Uterus (tissue), 4 donors: Measurements from ENCODE around the gene HRAS. TPM values are rescaled to one million over a fixed set of nuclear protein-coding genes. Genes with fewer than 3 reads are reported as not detected.

Experiments used
- DNase-seq, 2 donors: peaks; one replicate each; pipeline ENCODE4 v3.0.0-alpha.2; 2019 to 2020
- H3K27ac ChIP-seq, 2 donors: fragments of 200-600 bp; sonication (generic); 1 replicate in 1 of 2; 2 replicates in 1 of 2; pipeline ENCODE4 v1.5.1; 2016 to 2018
- H3K27me3 ChIP-seq, 2 donors: fragments of 200-600 bp; sonication (generic); one replicate each; pipeline ENCODE4 v1.5.1; 2018 to 2019; ENCODE audit warnings: control low read depth in 1 of 2
- H3K36me3 ChIP-seq, 2 donors: fragments of 200-600 bp; sonication (generic); one replicate each; pipeline ENCODE4 v1.5.1; 2019; ENCODE audit warnings: control low read depth in 1 of 2
- H3K4me1 ChIP-seq, 2 donors: fragments of 200-600 bp; sonication (generic); one replicate each; pipeline ENCODE4 v1.5.1; 2018 to 2019; ENCODE audit warnings: control low read depth in 1 of 2
- H3K4me3 ChIP-seq, 2 donors: fragments of 200-600 bp; sonication (generic); 1 replicate in 1 of 2; 2 replicates in 1 of 2; pipeline ENCODE4 v1.5.1; 2018 to 2019; ENCODE audit warnings: mild to moderate bottlenecking in 1 of 2
- H3K9me3 ChIP-seq, 2 donors: fragments of 200-600 bp; sonication (generic); one replicate each; pipeline ENCODE4 v1.5.1; 2019; ENCODE audit warnings: control low read depth in 1 of 2
- POLR2A ChIP-seq, 2 donors: fragments of 450-650 bp; IDR thresholded peaks; one replicate each; pipeline ENCODE4 v1.6.1; 2016; ENCODE audit warnings: antibody characterized with exemption in 2 of 2, mild to moderate bottlenecking in 1 of 2, moderate library complexity in 1 of 2
- intact Hi-C: fragments of 100-400 bp; cut with DNase I; formaldehyde crosslinking; loops from one replicate; pipeline ENCODE4 v1.15.1; 2023; ENCODE audit warnings: low total_unique reads
- total RNA-seq, 4 donors: library from RNA; depleted of rRNA in 3 of 4; stranded (reverse); fragments of >200 nt in 3 of 4; gene quantifications; one replicate each; pipeline versions ENCODE4 v1.1.0 to v1.2.4, GENCODE V29; 2014 to 2023
- TF ChIP-seq, protein P1 (sequence below), 4 experiments: fragments of 200-600 bp in 2 of 4; fragments of 450-650 bp in 2 of 4; sonication (generic) in 2 of 4; IDR thresholded peaks; one replicate each; pipeline ENCODE4 v1.5.1; 2016 to 2019; ENCODE audit warnings: antibody characterized with exemption in 4 of 4, mild to moderate bottlenecking in 2 of 4, moderate library complexity in 1 of 4
- donor health status: DM: yes; HTN: yes; CAD: no.

Gene HRAS
- total RNA-seq, 4 donors from 2014 or later = 5.4 to 37.6 (median 23.8) TPM

DNA sequence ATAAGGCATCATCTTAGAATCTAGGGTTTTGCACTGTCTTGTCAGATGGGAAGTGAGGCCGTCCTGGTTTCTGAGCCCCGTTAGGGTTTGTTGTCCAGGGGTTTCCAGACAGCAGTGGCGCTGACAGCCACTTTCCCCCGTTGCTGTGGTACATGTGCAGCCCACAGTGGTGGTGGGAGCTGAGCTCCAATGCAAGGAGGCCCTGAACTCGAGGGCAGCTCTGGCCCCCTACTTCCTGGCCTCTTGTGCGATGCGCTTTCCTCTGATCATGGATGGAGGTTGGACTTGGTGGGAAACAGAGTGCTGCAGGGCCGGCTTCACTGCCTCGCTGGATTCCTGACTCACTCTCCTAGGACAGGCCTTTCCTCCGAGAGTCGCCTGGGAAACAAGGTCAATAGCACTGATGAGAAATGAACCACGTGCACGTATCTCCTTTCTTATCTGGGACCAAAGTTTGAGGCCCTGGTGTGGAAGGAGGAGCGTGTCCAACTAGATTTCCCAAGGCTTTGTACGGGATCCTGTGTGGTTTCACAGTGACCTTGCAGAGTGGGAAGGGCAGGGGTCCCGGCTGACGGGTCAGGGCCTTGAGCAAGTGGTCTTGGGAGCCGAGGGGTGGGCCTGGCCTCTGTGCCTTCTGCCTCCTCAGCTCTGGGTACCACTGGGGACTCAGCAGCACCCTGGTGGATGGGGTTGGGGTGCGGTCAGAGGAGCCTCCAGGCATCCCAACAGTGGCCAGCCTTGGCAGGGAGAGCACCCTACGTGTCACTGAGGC, 44.6 kb upstream of the HRAS start:
- H3K4me3 ChIP-seq = no peak overlapping the region
- H3K27me3 ChIP-seq = no peaks in the 10 kb centered on the region
- TF ChIP-seq, protein P1, sequence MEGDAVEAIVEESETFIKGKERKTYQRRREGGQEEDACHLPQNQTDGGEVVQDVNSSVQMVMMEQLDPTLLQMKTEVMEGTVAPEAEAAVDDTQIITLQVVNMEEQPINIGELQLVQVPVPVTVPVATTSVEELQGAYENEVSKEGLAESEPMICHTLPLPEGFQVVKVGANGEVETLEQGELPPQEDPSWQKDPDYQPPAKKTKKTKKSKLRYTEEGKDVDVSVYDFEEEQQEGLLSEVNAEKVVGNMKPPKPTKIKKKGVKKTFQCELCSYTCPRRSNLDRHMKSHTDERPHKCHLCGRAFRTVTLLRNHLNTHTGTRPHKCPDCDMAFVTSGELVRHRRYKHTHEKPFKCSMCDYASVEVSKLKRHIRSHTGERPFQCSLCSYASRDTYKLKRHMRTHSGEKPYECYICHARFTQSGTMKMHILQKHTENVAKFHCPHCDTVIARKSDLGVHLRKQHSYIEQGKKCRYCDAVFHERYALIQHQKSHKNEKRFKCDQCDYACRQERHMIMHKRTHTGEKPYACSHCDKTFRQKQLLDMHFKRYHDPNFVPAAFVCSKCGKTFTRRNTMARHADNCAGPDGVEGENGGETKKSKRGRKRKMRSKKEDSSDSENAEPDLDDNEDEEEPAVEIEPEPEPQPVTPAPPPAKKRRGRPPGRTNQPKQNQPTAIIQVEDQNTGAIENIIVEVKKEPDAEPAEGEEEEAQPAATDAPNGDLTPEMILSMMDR (IDR thresholded peaks at IDR 0.05) = no peak
- no peak for TF ChIP-seq POLR2A (IDR thresholded peaks at IDR 0.05)
- intact Hi-C loops = no loop called here
- H3K36me3 ChIP-seq = no peaks in the 10 kb centered on the region
- no peak for DNase-seq
- H3K9me3 ChIP-seq = no peaks in the 10 kb centered on the region
- no peak overlapping the region for H3K27ac ChIP-seq
- H3K4me1 ChIP-seq = peaks cover 8 to 20% of the 10 kb centered on the region in 2 donors

DNA sequence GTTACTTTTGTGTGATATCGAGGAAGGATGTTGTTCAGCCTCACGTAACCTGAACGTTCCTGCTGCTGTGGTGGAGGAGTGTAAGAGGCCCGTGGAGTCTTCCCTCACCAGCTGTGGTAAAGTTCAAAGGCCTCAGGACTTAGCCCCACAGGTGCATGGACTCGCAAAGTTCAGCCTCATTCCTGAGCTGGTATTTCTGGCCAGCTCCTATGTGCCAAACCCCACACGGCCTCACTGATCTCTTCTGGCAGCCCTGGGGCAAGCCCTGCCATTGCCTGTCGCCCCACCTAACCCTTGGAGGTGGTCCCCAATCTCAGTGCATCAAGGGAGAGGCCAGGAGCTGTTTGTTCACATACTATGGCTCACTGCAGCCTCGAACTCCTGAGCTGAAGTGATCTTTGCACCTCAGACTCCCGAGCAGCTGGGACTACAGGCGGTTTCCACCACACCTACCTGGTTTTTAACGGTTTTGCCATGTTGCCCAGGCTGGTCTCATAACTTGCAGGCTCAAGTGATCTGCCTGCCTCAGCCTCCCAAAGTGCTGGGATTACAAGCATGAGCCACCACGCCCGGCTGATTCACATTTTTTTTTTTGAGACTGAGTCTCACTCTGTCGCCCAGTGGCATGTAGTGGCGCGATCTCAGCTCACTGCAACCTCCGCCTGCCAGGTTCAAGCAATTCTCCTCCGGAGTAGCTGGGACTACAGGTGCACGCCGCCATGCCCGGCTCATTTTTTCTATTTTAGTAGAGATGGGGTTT, 43.1 kb upstream of the HRAS start:
- no peak for TF ChIP-seq POLR2A (IDR thresholded peaks at IDR 0.05)
- TF ChIP-seq, protein P1 (IDR thresholded peaks at IDR 0.05) = no peak
- H3K4me3 ChIP-seq = no peak overlapping the region

DNA sequence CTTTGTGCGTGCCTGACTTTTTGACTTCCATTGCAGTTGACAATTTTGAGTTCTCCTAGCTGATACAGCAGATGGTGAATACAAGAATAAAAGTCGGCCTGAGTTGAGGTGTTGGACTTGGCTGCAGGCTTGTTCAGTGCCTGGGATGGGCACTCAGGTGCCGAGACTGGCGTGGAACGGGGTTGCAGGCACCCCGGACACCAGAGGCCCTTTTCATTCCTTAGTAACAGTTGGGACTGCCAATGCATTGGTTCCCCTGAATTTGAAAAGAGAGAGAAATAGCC, 42.2 kb upstream of the HRAS start:
- no peaks in the 10 kb centered on the region for H3K9me3 ChIP-seq
- peak overlapping the region; percentile 52 to 96 for H3K4me3 ChIP-seq
- intact Hi-C loops = no loop called here
- H3K27ac ChIP-seq = no peak overlapping the region
- H3K36me3 ChIP-seq = no peaks in the 10 kb centered on the region
- H3K4me1 ChIP-seq = peaks cover 13 to 27% of the 10 kb centered on the region in 2 donors
- no peak for TF ChIP-seq POLR2A (IDR thresholded peaks at IDR 0.05)
- TF ChIP-seq, protein P1 (IDR thresholded peaks at IDR 0.05) = no peak
- H3K27me3 ChIP-seq = no peaks in the 10 kb centered on the region
- no peak for DNase-seq

More for the DNA sequence above, 43.1 kb upstream of the HRAS start:
- peaks cover 9 to 22% of the 10 kb centered on the region in 2 donors for H3K4me1 ChIP-seq
- no peaks in the 10 kb centered on the region for H3K9me3 ChIP-seq
- intact Hi-C loops = no loop called here
- no peaks in the 10 kb centered on the region for H3K36me3 ChIP-seq
- DNase-seq = no peak
- H3K27ac ChIP-seq = no peak overlapping the region
- no peaks in the 10 kb centered on the region for H3K27me3 ChIP-seq

DNA sequence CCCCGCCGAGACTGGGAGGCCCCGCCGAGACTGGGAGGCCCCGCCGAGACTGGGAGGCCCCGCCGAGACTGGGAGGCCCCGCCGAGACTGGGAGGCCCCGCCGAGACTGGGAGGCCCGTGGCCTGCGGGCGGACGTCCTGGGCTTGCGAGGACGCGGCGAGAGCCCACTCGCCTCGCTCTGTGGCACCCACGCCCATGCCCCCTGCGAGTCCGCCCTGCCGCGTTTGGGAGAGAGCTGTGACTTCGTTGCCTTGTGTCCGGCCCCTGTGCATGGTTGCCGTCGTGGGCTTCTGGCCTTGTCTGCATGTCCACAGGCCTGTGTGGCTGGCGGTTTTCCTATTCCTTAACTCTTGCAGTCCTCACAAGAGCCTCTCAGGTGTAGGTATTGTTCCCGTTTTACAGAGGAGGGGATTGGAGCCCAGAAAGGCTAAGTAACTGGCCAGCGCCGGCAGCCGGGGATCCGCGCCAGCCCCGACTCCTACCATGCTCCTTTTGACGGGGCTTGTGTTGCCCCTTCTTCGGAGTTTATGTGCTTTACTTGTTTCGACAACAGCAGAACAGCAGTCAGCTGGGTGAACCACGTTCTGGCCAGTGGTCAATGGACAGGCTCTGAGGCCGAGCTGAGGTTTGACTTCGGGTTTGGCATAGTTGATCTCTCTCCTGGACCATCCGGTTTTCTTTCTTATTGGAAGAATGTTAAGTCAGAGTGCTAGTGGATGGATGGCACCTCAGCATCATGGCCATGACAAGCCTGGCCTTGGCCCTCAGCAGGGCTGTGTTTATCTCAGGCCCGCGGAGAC, 41.6 kb upstream of the HRAS start:
- no peak for DNase-seq
- H3K4me1 ChIP-seq = peaks cover 13 to 27% of the 10 kb centered on the region in 2 donors
- intact Hi-C loops = no loop called here

More for the DNA sequence above, 41.6 kb upstream of the HRAS start:
- H3K9me3 ChIP-seq = no peaks in the 10 kb centered on the region
- no peaks in the 10 kb centered on the region for H3K27me3 ChIP-seq
- peak overlapping the region in 1 of 2 donors; percentile 63 for H3K27ac ChIP-seq
- no peaks in the 10 kb centered on the region for H3K36me3 ChIP-seq
- peak overlapping the region; percentile 52 to 96 for H3K4me3 ChIP-seq
- no peak for TF ChIP-seq POLR2A (IDR thresholded peaks at IDR 0.05)
- TF ChIP-seq, protein P1 (IDR thresholded peaks at IDR 0.05) = no peak
